HG02970 (cell line): ENCODE data around the gene CLIC3.

Source experiments
- ATAC-seq: cut with Tn5 transposase; IDR thresholded peaks from one replicate; pipeline ENCODE4 v1.9.1; 2021; ENCODE audit warnings: mild to moderate bottlenecking, moderate library complexity, moderate number of reproducible peaks; ENCODE audit not compliant: unreplicated experiment, low FRiP score

Gene CLIC3

DNA sequence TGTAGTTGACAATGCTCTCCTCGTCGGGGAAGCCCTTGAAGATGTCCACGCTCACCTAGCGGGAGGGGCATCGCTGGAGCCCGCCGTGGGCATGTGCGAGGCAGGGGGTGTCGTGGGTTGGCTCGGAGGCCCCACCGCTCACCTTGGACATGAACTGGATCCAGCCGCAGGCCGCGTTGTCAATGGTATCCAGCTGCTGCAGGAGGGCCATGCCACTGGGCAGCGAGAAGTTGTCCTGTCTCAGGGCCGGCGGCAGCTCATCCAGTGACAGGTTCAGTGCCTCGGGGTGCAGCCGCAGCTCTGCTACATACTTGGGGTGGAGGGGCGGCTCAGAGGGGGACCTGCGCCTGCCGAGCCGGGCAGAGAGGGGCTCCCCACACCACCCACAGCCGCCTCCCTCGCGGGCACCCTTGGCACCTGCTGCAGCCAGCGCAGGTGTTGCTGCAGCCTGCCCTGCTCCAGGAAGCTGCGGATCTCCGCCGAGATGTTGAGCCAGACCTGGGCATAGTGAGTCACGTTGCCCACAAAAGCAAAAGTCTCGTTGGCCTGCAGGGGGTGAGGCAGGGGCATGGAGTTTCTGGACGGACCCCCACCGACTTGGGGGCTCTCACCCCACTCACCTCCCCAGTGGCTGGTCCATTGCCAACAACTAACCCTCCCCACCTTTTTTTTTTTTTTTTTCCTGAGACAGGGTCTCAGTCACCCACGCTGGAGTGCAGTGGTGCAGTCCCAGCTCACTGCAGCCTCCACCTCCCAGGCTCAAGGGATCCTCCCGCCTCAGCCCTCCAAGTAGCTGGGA lies 22.6 kb upstream of the CLIC3 start:
- ATAC-seq, result no peak

DNA sequence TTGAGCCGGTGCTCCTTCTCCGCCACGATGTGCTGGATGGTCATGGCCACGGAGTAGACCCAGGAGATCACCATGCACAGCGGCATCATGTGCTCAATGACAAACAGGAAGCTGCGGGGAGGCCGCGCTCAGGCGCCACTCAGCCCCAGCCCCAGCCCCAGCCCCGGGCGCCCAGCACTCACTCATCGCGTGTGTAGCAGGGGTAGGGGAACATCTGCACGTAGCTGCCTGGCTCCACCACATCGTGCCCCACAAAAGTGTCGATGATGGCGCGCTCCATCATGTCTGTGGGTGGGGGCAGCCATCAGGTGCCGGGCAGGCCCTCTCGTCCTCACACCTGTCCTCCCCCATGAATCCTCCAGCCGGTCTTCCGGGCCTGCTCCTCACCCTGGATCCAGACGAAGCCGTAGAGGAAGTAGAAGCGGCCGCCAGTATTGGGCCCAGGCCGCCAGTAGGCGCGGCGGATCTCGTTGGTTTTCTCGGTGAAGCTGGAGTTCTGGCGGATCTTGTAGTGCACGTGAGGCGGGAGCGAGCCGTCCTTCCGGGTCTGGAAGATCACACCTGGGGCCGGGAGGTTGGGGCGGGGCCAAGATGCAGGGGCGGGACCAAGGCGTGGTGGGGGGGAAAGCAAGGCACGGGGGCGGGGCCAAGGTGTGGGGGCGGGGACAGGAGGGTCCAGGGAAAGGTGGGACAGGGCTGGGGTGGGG lies 21.6 kb upstream of the CLIC3 start:
- no peak for ATAC-seq

GRCh38 chr9:137017071-137017470 lies 20.7 kb upstream of the CLIC3 start:
- no peak for ATAC-seq

- no peak for ATAC-seq
These were observed 20.1 kb upstream of the CLIC3 start for GRCh38 chr9:137016436-137016835.

DNA sequence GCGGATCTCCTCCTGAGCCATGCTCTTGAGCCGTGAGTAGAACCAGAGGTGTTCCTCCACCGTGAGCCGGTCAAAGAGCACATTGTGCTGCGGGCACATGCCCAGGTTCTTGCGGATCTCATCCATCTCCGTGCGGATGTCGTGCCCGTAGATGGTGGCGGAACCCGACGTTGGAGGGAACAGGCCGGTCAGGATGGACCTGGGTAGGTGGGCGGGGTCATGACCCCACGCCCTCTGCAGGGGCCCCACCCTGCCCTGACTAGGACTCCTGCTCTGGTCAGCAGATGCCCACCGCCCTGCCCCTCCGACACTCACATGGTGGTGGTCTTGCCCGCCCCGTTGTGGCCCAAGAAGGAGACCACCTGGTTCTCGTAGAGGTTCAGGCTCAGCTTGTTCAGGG lies 19.6 kb upstream of the CLIC3 start:
- no peak for ATAC-seq

GRCh38 chr9:137015540-137015930 lies 19.2 kb upstream of the CLIC3 start:
- ATAC-seq, result no peak

GRCh38 chr9:137014776-137015539 lies 18.6 kb upstream of the CLIC3 start:
- ATAC-seq, result no peak

DNA sequence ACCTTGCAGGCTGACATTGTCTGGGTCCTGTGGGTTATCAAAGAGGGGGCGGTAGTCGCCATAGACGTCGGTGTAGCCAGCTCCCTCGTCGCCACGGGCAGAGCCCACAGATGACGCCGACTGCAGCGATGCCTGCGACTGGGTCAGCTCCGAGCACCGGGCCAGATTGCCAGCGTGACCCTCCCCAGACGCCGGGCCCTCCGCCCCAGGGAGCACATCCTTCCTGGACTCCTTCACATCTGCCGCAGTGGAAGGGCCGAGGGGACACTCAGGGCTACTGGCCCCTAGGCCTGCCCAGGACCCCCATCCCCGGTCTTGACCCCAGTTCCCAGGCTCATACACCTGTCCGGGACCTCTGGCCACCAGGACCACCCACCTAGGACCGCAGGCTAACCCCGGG lies 17.8 kb upstream of the CLIC3 start:
- ATAC-seq, result no peak

- ATAC-seq, result no peak
These were observed 17.2 kb upstream of the CLIC3 start for GRCh38 chr9:137013571-137013940.

DNA sequence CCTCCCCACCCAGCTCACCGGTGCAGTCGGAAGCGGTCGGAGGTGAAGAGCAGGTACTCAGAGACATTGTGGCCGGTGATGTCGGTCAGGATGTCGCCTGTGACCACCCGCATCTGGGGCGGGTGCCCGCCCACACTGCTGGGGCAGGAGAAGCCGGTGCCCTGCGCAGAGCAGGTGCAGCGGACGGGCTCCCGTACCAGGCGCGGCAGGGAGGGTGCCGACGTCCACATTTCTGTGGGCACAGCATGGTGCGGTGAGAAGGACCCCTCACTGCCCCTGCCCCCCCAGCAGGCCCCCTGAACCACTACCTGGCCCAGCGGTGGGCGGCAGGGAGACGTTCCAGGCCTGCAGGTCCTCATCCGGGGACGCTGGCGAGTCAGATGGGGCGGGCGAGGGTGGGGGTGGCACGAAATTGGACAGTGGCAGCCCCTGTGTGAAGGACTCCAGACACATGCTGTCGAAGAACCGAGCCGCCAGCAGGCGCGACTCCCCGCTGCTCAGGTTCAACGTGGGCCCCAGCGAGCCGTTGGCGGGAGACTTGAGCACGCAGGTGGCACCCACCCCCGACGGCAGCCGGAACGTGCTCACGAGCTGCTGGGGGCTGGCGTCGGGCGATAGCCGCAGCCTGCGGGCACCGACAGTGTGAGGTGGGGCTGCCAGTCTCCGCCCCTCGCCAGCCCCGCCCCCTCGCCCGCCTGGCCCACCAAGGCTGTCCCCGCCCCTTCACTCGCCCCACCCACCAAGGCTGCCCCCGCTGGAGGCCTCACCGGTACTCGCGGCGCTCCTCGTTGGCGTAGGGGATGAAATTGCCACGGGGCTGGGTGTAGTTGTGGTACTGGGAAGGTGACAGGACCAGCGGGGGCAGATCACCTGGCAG lies 16.6 kb upstream of the CLIC3 start:
- no peak for ATAC-seq

DNA sequence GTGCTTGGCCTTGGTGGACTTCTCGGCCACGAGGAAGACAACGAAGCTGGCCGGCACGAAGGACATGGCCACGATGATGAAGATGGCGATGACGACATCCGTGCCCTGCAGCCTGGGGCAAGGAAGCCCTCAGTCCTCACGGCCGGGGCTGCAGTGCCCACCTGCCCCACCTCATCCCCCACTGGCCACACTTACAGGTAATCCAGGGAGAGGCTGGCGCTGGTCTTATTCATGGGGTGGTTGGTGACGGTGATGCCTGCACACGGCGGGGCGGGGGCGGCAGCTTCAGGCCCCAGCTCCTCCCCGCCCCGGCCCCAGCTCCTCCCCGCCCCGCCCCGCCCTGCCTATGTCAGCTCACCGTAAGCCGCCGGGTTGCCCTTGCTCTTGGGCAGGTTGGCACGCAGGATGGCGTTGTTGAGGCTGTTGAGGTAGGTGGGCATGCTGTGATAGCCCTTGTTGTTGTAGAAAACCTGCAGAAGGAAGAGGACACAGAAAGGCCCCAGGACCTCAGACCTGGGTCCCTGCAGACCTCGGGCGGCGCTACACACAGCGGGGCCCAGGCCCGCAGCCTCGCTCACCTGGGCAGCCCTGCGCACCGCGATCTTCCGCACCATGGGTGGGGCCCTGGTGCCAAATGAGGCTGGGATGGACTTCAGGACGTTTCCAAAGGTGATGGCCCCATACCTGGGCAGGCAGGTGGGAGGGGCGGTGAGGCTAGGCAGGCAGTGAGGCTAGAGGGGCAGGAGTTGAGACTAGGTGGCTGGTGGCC lies 15.7 kb upstream of the CLIC3 start:
- no peak for ATAC-seq

DNA sequence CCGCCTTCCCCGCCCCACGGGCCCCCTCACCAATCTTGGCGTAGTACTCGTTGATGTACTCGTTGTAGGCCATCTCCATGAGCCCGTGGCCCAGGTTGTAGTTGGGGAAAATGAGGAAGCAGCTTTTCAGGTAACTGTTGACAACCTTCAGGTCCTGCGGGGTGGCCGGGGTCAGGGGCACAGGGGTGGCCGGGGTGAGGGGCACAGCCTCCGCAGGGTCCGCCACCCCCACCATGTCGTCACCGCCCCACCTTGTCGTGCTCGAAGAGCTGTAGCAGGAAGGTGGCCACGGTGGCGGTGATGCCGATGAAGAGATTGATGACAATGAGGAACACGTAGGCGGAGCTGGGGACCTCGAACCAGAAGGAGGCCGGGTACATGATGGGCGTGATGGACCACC lies 14.8 kb upstream of the CLIC3 start:
- ATAC-seq, result no peak

- no peak for ATAC-seq
These were observed 13.8 kb upstream of the CLIC3 start for GRCh38 chr9:137009938-137010732.

DNA sequence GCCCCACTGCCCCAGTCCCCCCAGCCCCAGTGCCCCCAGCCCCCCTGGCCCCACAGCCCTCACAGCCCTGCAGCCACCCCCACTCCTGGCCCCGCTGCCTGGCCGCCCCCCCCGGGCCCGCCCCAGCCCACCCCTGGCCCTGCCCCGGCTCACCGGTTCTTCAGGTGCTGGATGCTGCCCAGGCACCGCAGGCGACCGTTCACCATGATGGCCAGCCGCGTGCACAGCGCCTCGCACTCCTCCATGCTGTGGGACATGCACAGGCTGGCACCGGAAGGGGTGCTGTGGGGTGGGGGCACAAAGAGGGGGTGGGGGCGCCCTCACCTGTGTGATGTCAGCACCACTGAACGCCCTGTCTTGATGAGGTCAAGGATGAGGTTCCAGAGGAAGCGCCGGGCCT lies 12.8 kb upstream of the CLIC3 start:
- ATAC-seq, result no peak

DNA sequence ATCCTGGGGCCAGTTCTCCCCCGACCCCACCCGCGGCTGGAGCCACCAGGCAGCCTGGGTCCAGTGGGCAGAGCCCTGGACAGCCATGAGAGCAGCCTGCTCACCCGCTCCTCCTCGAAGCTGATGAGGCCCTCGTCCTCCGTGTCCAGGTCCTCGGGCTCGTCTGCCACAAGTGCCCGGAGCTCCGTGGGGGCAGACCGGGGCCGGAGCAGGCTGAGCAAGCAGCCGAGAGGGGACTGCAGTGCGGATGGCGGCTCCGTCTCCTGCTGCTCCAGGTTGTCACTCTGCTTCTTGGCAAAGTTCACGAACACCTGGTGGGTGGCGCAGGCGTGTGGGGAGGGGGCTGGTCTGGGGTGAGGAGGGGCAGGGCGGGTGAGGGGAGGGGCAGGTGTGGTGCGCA lies 11.9 kb upstream of the CLIC3 start:
- ATAC-seq, result no peak

DNA sequence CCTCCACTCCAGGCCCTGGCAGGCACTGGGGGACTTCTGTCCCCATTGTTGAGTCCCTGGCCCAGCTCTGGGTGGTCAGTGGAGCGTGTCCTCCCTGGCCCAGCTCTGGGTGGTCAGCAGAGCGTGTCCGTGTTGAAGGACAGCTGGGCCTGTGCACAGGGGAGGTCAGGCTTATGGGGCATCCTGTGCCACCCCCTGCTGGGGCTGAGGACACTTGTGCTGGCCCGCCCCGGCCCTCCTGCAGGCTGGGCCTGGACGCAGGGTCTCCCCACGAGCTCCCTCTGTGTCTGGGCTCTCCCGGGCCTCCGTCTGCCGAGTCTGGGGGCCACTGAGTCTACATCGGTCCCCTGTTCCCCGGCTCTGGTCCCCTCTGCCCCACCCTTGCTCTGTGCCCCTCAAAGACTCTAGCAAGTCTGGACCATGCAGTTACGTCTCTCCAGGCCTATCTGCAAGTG lies 11.5 kb upstream of the CLIC3 start:
- ATAC-seq, result no peak

- ATAC-seq, result no peak
These were observed 10.9 kb upstream of the CLIC3 start for GRCh38 chr9:137007108-137007815.
